LNCAP (cell line): ENCODE data around the gene TMPRSS11E.

ENCODE experiments used
- TF ChIP-seq, protein P1 (sequence below): fragments of 450-650 bp; IDR thresholded peaks from 2 replicates; pipeline ENCODE4 v1.5.1; 2017; ENCODE audit warnings: mild to moderate bottlenecking

The TMPRSS11E gene, protein sequence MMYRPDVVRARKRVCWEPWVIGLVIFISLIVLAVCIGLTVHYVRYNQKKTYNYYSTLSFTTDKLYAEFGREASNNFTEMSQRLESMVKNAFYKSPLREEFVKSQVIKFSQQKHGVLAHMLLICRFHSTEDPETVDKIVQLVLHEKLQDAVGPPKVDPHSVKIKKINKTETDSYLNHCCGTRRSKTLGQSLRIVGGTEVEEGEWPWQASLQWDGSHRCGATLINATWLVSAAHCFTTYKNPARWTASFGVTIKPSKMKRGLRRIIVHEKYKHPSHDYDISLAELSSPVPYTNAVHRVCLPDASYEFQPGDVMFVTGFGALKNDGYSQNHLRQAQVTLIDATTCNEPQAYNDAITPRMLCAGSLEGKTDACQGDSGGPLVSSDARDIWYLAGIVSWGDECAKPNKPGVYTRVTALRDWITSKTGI

DNA sequence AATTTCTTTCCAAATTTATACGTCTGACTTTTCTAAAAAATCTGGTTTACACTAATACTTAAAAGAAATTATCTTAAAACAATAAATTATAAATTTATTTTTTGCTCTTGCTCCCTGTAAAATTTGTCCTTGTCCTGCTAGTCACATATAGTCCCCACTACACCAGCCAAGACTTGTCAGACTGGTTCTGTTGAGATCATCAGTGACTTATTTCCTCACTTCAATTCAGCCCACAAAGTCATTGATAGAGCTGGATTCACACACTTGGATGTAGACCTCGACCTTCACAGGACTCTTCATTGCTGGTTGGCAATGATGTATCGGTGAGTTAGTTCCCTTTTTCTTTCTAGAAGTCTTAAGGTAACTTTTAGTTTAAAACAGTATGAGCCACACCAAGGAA, at the start of gene TMPRSS11E:
Gene TMPRSS11E (plus strand): TSS at position 263 of the 400 bp plus-strand sequence. CDS start 50 bp downstream, at position 313.
- TF ChIP-seq, protein P1, sequence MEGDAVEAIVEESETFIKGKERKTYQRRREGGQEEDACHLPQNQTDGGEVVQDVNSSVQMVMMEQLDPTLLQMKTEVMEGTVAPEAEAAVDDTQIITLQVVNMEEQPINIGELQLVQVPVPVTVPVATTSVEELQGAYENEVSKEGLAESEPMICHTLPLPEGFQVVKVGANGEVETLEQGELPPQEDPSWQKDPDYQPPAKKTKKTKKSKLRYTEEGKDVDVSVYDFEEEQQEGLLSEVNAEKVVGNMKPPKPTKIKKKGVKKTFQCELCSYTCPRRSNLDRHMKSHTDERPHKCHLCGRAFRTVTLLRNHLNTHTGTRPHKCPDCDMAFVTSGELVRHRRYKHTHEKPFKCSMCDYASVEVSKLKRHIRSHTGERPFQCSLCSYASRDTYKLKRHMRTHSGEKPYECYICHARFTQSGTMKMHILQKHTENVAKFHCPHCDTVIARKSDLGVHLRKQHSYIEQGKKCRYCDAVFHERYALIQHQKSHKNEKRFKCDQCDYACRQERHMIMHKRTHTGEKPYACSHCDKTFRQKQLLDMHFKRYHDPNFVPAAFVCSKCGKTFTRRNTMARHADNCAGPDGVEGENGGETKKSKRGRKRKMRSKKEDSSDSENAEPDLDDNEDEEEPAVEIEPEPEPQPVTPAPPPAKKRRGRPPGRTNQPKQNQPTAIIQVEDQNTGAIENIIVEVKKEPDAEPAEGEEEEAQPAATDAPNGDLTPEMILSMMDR, result no peak

DNA sequence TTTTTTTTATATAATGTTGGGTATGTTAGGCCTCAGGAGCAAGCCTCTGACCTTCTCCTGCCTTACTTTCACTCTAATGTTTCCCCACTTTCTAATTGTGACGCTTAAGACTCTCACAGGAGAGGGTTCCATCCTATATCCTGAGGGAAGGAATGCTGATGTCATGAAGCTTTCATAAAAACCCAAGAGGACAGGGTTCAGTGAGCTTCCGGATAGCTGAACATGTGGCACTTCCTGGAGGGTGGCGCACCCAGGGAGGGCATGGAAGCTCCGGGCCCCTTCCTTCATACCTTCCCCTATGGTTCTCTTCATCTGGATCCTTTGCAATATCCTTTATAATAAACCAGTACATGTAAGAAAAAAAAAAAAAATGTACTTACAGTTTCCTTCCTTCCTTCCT, 48.0 kb upstream of the TMPRSS11E start:
- TF ChIP-seq, protein P1, result no peak

DNA sequence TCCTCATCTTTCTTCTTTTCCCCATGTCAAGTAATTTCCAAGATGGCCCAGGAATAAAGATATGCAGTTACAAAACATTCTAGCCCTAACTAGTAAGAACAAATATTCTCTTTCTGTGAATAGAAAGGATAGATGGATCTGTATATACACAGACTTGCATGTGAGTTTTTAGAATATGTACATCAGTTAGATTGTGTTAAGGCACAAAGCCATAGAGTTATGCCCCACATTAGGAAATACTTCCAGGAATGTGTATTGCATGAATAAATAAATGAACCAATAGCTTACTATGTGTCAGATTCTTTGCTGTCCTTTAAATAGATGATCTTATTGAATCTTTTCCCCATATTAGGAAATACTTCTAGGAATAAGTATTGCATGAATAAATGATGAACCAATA, 46.0 kb upstream of the TMPRSS11E start:
- TF ChIP-seq, protein P1, result no peak

DNA sequence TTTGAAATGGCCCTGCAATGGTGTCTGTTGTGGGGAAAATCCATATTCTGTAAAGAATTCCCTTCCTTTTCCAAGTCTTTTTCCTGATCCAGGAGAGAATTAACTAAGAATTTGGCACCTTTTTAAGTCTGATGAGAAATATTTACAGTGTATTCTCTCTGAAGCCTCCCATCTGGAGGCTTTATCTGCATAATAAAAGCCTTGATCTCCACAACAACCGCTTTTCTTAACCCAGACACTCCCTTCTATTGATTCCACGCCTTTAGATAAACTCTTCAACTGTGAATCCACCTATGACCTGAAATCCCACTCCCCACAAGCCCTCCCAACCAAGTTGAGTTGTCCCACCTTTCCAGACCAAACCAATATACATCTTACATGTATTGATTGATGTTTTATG, 43.1 kb upstream of the TMPRSS11E start:
- TF ChIP-seq, protein P1, result no peak

DNA sequence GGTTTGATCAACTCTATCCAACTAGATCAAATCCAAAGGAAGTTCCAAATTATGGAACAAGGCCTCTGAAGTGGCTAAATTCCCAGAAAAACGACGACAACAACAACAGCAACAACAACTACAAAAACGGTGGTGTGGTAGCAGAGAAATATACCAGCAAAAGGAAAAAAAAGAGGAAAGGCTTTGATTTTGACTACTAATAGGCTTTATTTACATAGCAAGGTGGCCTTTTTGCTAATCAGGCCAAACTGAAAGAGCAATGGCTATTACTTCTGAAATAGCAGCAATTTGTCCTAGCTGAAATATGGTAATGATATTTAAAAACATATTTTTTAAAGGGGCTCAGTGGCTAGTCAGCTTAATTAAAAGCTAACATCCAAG, 40.8 kb upstream of the TMPRSS11E start:
- TF ChIP-seq, protein P1, result no peak

DNA sequence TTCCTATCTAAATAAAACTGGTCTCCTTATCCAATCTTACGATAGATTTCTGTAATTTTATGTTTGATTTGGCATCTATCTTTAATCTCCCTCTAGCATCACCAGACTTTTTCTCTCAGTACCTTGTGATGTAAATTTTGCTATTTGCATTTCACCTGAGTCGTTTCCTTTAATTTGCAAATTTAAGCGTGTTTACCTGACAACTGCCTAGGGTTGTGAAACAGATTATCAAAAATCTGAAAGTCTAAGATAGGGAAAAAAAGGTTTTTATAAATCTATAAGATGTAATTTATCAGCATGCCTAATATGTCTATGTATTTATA, 39.4 kb upstream of the TMPRSS11E start:
- TF ChIP-seq, protein P1, result no peak

DNA sequence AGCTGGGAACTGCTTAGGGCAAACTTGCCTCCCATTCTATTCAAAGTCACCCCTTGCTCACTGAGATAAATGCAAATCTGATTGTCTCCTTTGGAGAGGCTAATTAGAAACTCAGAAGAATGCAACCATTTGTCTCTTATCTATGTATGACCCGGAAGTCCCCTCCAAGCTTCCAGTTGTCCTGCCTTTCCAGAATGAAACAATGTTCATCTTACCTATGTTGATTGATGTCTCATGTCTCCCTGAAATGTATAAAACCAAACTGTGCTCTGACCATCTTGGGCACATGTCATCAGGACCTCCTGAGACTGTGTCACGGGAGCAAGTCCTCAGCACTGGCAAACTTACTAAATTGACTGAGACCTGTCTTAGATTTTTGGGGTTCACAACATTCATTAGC, 37.1 kb upstream of the TMPRSS11E start:
- TF ChIP-seq, protein P1, result no peak

DNA sequence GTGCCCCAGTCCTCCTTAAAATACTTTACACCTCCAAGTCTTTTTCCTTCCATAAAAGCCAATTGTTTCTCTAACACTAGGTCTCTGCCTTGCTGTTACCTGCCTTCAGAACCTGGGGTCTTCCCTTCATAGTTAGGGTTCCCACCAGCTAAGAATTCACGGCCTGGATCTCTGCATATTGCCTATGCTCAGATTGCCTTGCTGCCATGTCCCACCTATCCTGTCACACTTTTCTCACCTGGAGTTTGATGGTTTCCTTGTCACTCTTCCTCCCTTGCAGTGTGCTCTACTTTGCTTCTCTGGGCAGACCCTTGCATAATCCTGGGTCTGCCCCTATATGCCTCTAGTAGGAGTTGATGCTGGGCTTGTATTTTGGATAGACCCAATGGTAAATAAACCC, 36.6 kb upstream of the TMPRSS11E start:
- TF ChIP-seq, protein P1, result no peak
